Eye (tissue), 1 donor: ENCODE data around the gene RSPO1.
"Not testable (repeated sequence)": the region's sequence is repeated elsewhere in the genome, so short reads cannot be mapped to it uniquely, and the experiment has no call there.

Source experiments
- DNase-seq: peaks from one replicate; pipeline ENCODE4 v3.0.0-alpha.2; 2015

Gene RSPO1, protein sequence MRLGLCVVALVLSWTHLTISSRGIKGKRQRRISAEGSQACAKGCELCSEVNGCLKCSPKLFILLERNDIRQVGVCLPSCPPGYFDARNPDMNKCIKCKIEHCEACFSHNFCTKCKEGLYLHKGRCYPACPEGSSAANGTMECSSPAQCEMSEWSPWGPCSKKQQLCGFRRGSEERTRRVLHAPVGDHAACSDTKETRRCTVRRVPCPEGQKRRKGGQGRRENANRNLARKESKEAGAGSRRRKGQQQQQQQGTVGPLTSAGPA

DNA sequence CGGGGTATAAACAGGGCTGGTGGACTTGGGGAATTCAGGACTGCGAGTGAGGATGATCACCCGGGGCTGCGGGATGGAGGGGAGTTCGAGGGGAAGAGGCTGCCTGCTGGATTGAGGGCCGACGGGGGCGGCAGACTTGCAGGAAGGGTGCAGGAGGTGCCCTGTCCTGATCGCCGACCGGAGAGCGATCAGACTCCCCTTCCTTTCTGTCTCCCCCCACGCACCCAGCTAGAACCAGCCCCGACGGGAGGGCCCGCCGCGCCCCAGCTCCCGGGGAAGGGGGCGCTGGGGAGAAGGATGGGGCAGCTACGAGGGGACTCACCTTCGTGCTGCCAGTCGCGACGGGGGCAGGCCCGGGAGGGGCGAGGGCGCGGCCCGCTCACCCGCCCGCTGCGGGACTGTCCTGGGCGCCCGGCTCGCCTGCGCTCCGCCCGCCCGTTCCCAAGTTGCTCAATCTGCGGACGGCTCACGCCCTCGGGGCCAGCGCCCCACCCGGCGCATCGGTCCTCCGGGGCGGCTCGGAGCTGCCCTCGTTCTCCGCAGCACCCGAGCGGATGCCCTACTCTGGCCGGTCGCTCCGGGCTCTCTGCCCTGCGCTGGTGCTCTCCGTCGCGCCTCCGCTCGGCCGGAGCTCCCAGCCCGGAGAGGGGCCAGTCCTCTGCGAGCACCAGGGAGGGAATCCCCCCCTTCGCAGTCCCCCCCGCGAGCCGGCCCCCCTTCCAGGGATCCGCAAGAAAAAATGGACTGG is at the start of gene RSPO1:
RSPO1 (minus strand) TSS at position 649 of the 748 bp plus-strand sequence. CDS start 5,231 bp downstream, outside the sequence.
- peak; percentile 77 for DNase-seq

DNA sequence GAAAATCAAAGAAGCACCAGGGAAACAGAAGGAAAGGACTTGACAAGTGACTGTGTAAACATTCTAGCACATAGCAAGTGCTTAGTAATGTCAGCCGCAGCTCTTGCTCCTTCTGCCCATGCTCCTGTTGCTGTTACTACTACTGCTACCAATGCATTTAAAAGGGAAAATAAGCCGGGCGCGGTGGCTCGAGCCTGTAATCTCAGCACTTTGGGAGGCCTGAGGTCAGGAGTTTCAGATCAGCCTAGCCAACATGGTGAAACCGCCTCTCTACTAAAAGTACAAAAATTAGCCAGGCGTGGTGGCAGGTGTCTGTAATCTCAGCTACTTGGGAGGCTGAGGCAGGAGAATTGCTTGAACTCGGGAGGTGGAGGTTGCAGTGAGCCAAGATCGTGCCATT is 49.5 kb upstream of the RSPO1 start:
- DNase-seq, result not testable (repeated sequence)

DNA sequence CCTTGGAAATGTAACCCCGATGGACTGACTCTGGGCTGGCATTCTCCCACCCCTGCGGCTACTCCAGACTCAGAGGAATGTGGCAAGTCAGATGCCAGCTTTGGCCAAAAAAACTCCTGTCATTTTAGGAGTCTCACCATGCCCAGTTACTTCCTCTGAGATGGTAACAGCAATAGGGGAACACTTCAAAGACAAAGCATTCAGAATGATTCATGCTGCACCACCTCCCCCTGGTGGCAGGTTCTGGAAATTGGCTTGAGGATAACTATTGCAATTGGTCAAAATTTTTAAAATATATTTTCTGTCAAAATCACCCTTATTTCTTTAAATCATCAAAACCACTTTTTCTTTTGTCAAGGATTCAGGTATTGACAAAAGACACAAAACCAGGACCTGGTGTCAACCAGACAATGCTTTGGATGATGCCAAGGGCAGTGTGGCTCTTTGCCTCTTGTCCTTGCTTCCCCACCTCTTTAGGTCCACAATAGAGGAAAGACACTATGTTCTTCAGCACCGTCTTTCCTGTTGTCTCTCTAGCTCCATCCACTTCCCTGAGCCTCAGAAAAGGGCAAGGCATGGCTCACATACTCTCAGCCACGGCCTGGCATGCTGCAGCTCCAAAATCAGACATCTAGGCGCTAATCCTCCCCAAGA is 47.8 kb upstream of the RSPO1 start:
- peak; percentile 89 for DNase-seq

DNA sequence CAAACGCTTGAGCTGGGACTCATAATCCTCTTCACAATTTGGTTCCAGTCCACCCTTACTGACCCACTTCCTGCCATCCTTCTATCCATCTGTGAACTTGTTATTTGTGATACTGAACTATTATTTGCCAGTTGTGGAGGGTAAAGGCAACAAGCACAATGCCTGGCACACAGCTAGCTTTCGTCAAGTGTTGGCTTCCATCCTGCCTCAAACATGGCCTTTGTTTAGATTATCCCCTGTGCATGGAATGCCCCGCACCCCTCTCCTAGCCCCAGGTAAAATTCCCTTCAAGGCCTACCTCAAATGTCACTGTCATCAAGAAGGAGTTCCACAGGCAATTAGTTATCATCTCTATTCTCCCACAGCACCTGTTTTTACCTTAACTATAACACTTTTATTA is 46.2 kb upstream of the RSPO1 start:
- DNase-seq, result no peak

DNA sequence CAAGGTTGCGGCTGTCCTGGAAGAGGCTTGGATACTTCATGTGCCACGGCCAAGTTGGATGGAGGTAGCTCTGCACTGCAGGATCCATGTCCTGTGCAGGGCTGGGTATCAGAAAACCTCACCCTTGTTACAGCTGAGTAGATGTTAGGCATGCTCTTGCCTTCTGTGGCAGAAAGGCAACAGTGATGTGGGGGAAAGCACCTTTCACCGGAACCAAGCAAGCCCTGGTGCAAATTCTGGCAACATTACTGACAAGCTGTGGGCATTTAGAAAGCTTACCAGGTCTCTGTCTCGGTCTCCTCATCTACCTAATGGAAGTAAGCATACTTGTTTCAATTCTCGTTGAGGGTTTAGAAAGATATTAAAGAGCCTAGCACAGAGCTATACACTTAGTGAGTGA is 43.1 kb upstream of the RSPO1 start:
- no peak for DNase-seq

DNA sequence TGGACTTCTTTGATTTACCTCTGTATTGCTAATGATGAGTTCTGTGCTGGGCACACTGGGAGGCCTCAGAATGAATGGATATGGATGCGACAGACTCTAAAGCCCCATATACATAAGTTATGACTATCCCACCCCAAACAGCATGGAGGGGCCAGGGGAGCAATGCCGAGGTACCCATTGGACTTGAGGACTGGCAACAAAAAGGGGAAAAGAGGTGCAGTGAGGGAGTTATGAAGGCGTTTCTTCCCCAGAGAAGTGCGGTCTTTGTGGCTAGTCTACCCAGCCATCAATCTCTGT is 42.4 kb upstream of the RSPO1 start:
- no peak for DNase-seq

DNA sequence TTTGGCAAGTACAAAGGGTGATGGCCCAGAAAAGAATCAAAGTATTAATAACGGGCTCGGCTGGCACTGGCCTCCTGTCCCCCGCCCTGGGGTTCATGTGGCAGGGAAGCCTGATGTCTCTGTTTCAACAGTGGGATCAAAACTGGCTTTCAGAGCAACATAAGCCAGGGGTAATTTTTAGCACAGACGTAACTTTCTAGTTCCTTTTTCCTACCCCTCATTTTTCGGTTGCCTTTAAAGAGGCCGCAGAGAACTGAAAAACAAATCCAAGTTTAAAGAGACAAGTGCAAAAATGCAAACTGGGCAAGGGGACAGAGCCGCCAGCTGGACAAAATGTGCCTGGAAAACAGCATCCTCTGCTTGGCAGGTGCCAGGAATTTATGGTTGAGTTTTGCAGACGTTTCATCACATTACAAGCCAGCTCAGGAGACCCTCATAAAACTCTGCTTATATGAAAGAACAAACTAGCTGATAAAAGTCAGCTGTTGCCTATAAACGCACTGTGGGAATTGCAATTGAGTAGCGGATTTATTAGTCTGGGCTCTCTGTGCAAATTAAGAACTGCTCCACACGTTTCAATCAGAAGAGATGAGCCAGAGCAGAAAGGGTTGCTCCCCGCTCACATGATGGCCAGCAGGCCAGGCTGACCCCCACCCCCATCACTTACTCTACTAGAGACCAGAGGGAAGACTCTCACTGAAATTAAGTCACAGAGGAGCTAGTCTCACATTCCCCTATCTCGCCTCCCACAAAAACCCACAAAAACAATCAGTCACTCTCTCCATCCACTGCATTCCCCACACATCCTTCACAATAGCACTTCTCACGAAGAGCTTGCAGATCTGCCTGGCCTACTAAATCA is 41.8 kb upstream of the RSPO1 start:
- DNase-seq, result peak; percentile 20

DNA sequence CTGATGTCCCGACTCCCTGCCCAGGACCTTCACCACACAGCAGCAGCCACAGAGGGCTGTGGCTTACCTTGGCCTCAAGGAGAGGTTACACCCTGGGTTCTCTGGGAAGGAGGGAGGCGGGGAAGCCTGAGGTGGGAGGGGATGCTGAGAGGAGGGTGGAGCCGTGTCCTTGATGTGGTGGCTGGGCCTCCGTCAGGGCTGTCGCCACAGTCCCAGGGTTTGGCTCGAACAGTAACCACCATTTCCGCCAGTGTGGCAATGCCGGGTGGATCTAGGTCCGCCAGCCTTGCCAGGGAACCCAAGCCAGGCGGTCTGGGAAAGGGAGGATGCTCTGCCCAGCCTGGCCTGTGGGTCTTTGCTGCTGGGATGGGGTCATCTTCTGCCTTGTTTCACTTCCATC is 39.2 kb upstream of the RSPO1 start:
- no peak for DNase-seq

DNA sequence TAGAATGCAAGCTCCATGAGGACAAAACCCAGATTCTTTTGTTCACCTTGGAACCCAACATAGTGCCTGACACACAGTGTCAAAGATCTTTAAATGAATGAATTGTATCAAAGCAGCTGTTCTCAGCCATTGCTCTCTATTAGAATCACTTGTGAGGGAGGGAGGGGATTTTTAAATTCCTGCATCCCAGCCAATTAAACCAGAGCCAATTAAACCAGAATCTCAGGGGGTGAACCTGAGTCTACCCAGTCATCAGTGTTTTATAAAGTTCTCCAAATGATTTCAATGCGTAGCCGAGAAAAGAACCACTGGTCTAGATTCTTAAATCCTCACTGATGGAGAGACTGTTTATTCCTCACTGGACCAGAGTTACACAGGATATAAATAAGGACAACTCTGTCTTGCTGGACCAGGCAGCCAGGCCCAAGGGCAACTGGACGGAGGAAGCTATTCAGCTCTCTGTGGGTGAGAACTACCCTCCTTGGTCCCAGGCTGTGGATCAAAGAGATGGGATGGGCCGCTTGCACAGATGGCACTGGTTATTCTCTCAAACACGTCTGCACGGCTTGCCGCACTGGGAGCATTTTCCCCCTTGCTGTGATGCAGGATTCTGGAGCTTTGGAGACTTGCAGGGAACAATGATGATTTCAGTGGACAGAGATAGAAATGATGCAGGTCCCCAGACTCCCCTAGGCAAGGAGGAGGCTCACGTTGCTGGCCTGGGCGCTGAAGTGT is 37.6 kb upstream of the RSPO1 start:
- no peak for DNase-seq

DNA sequence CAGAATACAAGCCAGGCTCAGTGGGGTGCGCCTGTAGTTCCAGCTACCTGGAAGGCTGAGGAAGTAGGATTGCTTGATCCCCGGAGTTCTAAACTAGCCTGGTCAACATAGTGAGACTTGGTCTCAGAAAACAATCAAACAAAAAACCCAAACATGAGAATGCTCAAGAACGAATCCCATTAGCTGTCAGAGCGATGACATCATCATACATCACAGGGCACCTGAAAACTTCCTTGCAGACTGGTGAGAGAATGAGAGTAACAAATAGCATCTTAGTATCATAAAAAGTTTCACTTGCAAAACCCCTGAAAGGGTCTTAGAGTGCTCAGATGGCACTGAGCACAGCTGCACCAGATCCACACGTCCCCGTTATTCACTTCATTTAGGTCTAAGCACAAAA is 36.6 kb upstream of the RSPO1 start:
- no peak for DNase-seq

DNA sequence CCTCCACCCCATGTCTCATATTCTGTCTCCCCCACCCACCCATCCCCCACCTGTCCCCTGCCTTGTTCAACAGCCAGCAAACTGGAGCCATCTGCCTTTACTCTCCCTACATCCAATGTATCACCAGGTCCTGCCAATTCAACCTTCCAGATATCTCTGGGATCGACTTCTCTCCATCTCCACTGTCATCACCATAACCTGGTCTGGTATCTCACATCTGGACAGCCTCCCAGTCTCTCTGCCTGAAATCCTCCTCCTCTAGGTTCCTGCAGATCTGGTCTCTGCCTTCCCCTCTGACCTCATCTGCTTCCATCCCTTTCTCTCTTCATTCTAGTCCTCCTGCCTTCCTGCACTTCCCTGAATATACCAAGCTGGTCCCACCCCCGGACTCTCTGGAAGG is 35.4 kb upstream of the RSPO1 start:
- DNase-seq, result no peak

DNA sequence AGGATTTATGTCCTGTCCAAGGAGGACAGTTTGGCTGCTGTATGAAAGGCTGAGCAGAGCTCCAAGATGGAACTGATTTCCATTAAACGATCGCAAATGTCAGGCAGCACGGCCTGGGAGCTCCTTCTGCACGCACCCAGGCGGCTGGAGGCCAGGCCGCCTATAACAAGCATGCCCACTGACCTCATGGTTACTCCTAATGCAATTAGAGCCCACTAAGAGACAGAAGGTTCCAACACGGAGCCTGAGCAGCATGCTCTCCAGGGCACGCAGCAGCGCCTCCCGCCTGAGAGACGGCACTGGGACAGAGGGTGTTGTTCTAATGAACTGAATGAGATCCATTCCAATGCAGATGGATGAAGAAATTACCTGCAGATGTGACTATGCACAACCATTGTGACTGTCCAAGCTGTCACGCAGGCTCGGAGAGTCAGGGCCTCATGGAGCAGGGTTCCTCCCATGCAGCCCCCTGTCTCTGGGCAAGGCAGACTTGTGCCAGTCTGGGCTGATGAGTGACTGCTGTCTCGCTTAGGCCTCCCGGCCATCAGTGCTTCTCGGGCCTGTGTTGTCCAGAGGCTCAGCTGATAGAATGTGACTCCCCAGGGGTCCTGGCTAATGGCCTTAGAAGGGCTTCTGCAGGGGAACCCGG is 32.5 kb upstream of the RSPO1 start:
- peak; percentile 88 for DNase-seq

DNA sequence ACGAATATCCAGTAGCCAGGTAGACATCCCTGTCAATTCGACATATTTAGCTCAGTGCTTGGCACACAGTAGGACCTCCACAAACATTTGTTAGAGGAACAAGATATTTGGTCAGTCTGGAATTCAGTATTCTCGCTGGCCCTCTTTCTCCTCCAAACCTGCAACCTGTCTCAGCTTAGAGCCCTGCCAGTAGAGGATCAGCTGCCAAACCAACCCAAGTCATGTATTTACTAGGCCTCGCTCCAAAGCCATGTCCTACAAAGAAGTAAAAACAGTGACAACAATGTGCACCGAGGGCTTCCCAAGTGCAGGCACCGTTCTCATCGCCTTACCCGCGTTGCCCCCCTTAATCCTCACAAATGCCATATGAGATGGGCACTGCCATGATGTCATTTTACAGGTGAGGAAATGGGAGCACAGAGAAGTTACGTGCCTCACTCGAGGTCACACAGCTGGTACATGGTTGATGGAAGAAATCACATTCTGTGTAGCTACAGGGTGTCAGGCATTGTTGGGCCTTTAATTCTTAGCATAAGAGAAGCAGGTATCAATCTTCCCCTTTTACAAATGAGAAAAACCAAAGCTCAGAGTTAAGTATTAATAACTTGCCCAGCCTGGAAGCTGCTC is 31.7 kb upstream of the RSPO1 start:
- DNase-seq, result no peak

DNA sequence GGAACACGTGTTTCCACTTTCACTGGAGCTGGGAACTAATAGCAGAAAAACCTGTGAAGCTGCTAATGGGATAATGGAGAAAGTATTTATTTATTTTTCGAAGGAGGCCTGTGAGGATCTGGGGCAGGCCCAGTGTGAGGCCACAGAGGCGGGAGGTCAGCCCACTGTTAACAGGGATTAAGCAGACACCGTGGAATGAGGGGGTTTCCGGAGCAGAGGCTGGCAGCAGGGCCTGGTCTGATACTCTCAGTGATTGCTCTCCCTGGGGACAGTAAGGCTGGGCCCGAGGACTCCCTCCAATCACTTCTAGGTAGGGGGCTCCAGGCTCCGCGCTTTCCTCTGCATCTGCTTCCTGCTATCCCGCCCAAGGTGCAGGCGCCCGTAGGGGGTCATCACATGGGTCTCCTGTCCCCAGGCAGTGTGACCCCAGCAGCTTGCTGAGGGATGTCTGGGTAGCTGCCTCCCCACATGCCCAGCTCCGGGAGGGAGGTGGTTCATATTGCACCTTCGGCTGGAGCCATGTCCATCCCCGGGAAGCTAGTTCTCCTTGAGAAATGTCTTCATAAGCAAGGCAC is 28.8 kb upstream of the RSPO1 start:
- DNase-seq, result peak; percentile 61

DNA sequence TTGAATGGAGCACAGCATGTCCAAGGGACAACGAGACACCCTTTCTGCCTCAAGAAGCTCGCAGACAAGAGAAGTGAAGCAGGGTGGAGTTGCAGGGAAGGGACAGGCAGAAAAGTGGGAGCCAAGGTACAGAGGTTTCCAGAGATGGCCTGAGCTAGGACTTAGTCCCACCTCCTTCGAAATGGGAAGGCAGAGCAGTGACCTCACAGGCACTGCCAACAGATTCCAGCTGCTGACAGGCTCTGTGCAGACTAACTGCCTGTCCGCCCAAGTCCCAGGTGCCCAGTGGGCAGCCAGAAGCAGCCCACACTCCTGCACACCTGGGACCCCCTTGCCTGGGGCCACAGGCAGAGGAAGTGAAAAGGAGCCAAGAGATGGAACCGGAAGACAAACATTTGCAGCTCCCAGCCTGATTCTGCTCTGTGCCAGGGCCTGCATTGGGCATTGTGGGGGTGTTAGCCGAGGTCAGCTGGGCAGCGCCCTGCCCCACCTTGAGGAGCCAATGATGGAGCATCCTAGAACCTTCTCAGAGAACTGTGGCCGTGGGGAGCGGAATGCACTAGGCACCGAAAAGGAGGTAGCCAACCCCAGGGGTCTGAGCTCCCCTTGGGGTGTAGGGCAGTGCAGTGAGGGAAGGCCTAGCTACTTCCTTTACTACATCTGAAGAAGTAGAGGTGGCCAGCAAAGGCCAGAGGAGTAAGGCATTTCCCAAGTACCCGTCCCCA is 27.5 kb upstream of the RSPO1 start:
- no peak for DNase-seq

DNA sequence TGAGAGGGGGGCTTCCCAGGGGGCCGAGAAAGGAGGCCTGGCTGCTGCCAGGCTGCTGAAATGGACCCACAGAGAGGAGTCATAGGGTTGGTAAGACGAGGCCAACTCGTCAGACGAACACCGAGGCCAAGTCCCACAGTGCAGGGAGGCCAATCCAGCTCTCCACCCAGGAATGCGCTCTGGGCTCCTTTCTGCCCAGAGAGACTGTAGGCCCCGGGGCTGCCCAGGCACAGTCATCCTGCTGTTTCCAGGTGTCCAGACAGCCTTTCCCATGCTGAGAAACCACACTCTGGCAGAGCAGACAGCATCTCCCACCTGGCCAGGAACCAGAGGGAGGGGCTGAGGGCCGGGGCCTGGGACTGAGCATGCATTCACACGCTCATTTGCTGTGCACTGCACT is 26.7 kb upstream of the RSPO1 start:
- DNase-seq, result no peak

DNA sequence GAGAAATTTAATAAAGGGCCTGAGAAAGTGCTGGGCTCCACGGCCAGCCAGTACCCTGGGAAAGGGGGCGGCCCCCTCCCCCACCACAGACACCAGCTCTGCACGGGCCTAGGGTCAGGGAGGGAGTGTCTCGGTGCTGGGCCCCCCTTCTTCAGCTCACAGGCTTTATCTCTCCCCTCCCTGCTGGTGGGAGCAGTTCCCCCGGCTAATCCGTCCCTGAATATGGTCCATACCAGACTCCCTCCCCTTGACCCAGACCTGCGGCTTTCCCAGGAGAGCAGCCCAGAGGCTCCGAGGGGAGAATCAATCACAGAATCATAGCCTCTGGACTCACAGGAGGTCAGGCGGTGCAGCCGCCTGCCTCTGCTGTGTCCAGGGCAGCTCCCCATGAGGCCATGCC is 26.0 kb upstream of the RSPO1 start:
- peak; percentile 65 for DNase-seq

DNA sequence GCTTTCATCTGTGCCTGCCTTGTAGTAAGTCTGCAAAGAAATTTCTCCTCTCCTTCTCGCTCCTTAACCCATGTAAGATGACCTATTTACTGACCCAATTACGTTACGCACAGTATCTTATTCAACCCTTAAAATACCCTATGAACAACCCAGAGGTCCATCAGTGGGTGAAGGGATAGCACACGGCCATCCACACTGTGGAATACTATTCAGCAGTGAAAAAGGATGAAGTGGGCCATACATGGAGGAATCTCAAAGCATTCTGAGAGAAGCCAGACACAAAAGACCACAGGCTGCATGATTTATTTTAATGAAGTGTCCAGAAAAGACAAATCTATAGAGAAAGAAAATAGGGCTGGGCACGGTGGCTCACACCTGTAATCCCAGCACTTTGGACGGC is 23.8 kb upstream of the RSPO1 start:
- DNase-seq, result no peak

DNA sequence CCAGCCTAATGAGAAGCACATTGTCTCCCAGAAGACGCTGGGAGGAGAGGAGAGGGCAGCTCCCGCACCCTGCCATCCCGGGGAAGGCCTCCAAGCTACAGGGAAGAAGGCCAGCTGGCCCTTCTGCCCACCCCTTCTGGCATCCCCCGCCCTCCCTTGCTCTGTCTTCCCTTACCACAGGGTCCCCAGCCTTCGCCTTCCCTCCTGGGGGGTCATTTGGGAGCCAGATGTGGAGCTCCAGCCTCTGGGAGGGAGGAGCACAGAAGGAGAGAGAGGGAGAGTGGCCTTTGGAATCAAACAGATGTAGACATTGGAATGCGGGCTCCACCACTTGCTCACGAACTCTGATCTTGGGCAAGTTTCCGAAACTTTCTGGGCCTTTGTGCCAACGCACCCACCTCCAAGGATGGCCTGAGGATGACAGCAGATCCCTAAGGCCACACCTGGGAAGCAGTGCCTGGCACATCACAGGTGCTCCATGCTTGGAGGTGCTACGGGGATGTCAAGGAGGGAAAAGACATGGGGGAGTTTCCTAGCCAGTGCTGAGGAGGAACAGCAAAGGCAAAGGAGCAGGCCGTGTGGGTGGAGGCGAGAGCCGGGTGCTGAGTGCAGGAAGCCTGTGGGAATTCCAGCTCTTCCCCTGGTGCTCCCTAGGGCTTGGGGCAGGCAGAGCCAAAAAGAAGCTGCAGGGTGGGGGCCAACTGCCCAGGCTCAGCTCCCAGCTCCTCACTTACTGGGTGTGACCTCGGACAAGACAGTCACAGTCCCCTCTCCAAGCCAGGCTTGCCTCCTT is 23.1 kb upstream of the RSPO1 start:
- DNase-seq, result no peak

DNA sequence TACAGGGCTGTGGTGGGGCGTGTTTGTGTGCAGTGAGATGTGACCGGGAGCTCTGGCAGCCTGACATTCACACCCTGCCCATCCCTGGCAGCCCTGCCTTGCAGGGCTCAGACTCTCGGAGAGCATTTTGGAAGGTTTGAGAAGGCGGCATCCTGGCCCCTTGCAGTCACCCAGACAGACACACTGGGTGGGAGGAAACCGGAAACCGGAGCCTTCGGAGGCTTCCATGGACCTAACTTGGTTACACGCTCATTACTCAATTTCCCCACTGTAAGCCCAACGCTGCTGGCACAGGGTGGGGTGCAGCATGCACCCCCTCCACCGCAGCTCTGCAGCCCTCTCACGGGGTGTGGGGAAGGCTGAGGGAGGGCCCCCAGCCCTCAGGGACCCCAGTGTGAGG is 22.2 kb upstream of the RSPO1 start:
- no peak for DNase-seq
